A673 (cell line): ENCODE results near the gene GLCE.

ENCODE experiments used
- CTCF ChIP-seq: fragments of 300-800, 200-600 bp; sonication (generic); conservative IDR thresholded peaks from 2 replicates; pipeline ENCODE4 v1.5.1; 2017; ENCODE audit warnings: low read depth, mild to moderate bottlenecking, antibody characterized with exemption, low read length, moderate library complexity, mixed read lengths
- EZH2 ChIP-seq: fragments of 200-600 bp; sonication (generic); IDR thresholded peaks from 2 replicates; pipeline ENCODE4 v1.6.1; 2017; ENCODE audit warnings: borderline replicate concordance, low read depth, mild to moderate bottlenecking, mixed read lengths, antibody characterized with exemption, low read length; ENCODE audit not compliant: poor library complexity, severe bottlenecking

DNA sequence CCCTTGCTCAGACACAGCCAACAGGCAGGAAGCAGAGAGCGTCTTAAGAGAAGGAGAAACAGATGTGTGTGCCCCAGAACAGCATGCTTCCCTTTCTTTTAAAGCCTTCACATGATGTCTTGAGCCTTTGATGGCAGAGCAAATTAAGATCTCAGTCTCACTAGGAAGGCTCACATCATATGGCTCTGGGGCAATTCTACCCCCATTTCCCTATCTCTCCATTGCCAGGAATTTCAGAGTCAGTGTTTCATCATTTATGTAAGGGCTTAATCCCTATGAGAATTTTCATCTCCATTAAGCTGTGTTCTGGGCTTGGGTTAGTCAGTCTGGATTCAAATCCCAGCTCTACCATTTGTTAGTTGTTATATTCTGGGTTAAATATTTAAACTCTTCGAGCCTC, 41.4 kb upstream of the GLCE start:
- TF ChIP-seq EZH2 (no peak), CTCF (no peak)
